Activated naive CD8-positive, alpha-beta T cell (primary cell): Measurements from ENCODE around the gene STK32B.
"Not testable (repeated sequence)": the region's sequence is repeated elsewhere in the genome, so short reads cannot be mapped to it uniquely, and the experiment has no call there.

ENCODE experiments used
- H3K27ac Mint-ChIP-seq: one replicate; pipeline ENCODE4 v1.8.0; 2021; ENCODE audit warnings: mixed read lengths
- H3K27me3 Mint-ChIP-seq: one replicate; pipeline ENCODE4 v1.8.0; 2021; ENCODE audit warnings: mixed read lengths
- H3K36me3 Mint-ChIP-seq: one replicate; pipeline ENCODE4 v1.8.0; 2021; ENCODE audit warnings: mixed read lengths
- H3K4me1 Mint-ChIP-seq: one replicate; pipeline ENCODE4 v1.8.0; 2021; ENCODE audit warnings: low read depth, mixed read lengths
- H3K4me3 Mint-ChIP-seq: one replicate; pipeline ENCODE4 v1.8.0; 2021; ENCODE audit warnings: mild to moderate bottlenecking, mixed read lengths
- H3K9me3 Mint-ChIP-seq: one replicate; pipeline ENCODE4 v1.8.0; 2021; ENCODE audit warnings: low read depth, mixed read lengths

STK32B gene

DNA sequence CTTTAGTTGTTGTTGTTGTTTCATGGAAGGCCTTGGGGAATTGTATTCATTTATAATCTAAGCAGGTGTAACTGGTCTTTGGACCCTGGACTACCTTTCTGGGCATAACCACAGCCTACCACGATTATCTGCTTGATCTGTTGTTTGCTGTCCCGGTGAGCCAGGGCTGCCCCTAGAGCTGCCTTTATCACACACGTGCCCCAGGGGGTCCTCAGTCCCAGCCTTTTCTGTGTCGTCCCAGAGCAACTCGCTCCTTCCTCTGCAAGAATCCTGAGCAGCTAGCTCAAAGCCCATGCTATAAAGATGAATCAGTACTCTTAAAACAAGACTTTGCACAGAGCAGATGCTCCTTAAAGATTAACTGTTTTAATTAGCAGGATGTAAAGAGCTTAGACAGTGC, 383.9 kb downstream of the STK32B start:
- H3K9me3 Mint-ChIP-seq: peaks cover 3% of the 10 kb centered on the region
- H3K36me3 Mint-ChIP-seq: no peaks in the 10 kb centered on the region
- no peaks in the 10 kb centered on the region for H3K4me1 Mint-ChIP-seq
- no peak overlapping the region for H3K4me3 Mint-ChIP-seq
- peaks cover 2% of the 10 kb centered on the region for H3K27me3 Mint-ChIP-seq
- H3K27ac Mint-ChIP-seq: no peak overlapping the region

DNA sequence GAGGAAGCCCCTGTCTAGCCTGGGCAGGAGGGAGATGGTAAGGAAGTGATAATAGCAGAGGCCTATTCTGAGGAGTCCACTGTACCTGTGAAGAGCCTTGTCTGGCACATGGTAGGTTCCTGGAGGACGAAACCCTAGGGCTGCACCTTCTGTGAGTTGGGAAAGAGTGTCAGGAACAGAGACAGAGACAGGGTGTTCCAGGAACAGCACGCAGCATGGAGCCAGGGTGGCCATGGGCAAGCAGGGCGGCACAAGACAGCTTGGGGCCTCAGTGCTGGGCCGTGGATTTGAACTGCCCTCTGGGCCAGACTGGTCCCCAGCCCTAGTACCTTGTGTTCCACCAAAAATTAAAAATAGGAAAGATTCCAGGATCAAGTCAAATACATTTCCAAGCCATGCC, 384.5 kb downstream of the STK32B start:
- Mint-ChIP-seq H3K4me1 (no peaks in the 10 kb centered on the region), H3K4me3 (no peak overlapping the region)

DNA sequence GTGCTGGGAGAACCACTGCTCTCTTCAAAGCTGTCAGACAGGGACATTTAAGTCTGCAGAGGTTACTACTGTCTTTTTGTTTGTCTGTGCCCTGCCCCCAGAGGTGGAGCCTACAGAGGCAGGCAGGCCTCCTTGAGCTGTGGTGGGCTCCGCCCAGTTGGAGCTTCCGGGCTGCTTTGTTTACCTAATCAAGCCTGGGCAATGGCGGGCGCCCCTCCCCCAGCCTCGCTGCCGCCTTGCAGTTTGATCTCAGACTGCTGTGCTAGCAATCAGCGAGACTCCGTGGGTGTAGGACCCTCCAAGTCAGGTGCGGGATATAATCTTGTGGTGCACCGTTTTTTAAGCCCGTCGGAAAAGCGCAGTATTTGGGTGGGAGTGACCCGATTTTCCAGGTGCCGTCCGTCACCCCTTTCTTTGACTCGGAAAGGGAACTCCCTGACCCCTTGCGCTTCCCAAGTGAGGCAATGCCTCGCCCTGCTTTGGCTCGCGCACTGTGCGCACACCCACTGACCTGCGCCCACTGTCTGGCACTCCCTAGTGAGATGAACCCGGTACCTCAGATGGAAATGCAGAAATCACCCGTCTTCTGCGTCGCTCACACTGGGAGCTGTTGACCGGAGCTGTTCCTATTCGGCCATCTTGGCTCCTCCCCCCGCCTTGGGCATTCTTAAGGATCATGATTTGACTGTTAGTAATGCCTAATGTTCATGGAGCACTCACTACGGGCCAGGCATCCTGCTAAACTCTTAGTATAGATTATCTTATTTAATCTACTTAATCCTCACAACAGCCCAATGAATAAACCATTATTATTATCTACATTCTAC, 392.9 kb downstream of the STK32B start:
- not testable (repeated sequence) for H3K27ac Mint-ChIP-seq, H3K36me3 Mint-ChIP-seq, H3K4me3 Mint-ChIP-seq, H3K4me1 Mint-ChIP-seq, H3K27me3 Mint-ChIP-seq, H3K9me3 Mint-ChIP-seq

More for the DNA sequence above, 384.5 kb downstream of the STK32B start:
- Mint-ChIP-seq H3K27ac (no peak overlapping the region), H3K9me3 (no peaks in the 10 kb centered on the region), H3K27me3 (peaks cover 2% of the 10 kb centered on the region), H3K36me3 (no peaks in the 10 kb centered on the region)

DNA sequence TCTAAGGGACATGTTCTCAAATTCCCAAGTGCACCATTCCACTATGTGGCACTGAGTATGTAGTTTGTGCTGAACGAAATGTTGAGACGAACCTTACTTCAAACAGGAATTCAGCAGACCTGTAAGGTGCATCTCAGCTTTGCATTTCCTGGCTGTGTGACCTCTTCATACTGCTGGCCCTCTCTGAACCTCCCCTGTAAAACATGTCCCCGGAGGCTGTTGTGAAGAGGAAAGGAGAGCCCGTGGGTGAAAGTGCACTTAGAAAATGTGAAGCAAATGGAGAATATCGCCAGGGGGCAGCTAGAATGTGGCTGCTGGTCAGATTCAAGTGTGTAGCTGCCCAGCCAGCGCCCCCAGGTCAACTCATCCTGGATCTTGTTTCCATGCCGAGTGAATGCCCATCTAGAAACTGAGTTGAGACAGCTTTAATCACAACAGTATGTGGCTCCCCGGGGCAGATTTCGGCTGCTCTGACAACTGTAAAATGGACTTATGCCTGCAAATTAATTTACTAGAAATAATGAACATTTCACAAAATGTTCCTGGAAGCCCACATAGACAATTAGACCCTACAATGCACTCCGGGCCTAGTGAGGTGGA, 393.7 kb downstream of the STK32B start:
- no peaks in the 10 kb centered on the region for H3K4me1 Mint-ChIP-seq
- H3K27ac Mint-ChIP-seq: no peak overlapping the region
- H3K9me3 Mint-ChIP-seq: no peaks in the 10 kb centered on the region
- no peaks in the 10 kb centered on the region for H3K27me3 Mint-ChIP-seq
- H3K4me3 Mint-ChIP-seq: no peak overlapping the region
- H3K36me3 Mint-ChIP-seq: no peaks in the 10 kb centered on the region

DNA sequence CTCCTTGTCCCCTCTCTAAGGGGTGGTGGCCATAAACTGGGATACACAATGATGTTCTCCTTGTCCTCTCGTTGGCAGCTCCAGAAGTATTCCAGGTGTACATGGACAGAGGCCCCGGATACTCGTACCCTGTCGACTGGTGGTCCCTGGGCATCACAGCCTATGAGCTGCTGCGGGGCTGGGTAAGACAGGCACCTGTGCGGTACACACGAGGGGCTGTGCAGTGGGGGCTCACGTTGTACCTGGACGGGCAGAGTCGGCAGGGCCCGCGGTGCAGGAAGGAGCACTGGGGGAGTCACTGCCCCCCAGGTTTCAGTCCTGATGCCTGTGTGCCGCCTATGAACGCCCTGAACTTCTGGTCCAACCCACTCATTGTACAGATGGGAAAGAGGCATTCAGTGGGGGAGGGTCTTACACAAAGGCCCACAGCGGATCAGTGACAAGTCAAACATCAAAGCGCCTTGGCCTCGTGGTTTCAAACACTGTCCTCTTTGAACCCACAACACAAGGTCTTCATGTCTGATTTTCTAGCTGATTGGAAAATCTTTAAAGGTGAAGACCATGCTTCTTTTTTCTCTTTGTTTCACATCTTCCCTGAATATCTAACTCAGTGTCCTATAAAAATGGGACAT, 395.4 kb downstream of the STK32B start:
- H3K27ac Mint-ChIP-seq: no peak overlapping the region
- no peaks in the 10 kb centered on the region for H3K36me3 Mint-ChIP-seq
- H3K4me3 Mint-ChIP-seq: no peak overlapping the region
- no peaks in the 10 kb centered on the region for H3K27me3 Mint-ChIP-seq
- no peaks in the 10 kb centered on the region for H3K4me1 Mint-ChIP-seq
- no peaks in the 10 kb centered on the region for H3K9me3 Mint-ChIP-seq

DNA sequence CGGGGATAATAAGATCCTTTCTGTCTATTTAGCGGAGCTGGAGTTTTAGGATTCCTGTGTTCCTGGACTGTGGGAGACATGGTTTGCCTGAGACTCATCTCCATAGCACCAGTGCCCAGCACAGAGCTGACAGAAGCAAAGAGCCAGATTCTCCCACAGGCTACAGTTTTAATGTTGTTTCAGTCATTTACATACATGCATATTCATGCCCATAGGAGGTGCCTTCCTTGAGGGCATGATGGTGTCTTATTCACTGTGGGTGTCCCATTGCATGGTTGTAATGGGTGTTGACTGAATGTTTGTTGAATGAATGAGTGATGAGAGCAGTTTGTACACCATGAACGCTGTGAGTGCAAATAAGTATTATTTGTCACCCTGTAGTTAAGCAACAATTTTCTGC, 396.5 kb downstream of the STK32B start:
- Mint-ChIP-seq H3K9me3 (no peaks in the 10 kb centered on the region), H3K4me3 (no peak overlapping the region), H3K36me3 (no peaks in the 10 kb centered on the region), H3K27me3 (no peaks in the 10 kb centered on the region), H3K27ac (no peak overlapping the region), H3K4me1 (no peaks in the 10 kb centered on the region)

DNA sequence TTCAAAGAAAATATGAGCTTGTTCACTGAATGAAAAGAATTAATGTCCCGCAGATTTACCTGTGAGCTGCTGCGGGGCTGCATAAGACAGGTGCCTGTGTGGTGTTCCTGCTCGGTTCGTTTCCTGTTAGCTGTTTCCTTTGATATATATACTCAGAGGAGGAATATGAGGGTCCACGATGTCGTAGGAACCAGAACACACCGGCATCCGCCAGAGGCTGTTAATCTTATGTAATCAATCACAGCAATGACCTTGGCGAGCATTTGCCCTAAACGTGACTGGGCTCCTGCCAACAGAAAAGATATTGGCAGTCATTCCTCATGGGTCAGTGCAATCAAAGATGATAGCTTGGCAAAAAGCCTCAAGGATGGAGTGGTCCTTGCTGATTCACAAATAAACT, 396.9 kb downstream of the STK32B start:
- Mint-ChIP-seq H3K27me3 (no peaks in the 10 kb centered on the region), H3K36me3 (no peaks in the 10 kb centered on the region), H3K4me1 (no peaks in the 10 kb centered on the region), H3K27ac (no peak overlapping the region), H3K4me3 (no peak overlapping the region), H3K9me3 (no peaks in the 10 kb centered on the region)

DNA sequence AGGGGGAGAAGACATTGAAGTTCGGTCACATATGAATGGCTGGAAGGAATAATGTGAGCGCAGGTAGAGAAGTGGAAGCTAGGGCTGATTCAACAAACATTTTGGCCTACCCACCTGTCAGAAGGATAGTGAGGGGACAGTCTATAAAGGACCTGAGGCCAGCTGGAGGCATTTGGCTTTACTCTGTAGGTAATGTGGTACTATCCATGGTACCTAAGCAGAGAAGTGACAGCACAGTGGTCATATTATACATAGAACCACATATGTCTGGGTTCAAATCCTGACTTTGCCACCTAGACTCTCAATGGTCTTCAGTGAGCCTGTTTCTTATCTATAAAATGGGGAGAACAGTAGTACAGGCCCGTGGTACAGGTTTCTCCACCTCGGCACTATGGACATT, 400.0 kb downstream of the STK32B start:
- Mint-ChIP-seq H3K4me3 (no peak overlapping the region), H3K9me3 (no peaks in the 10 kb centered on the region), H3K27me3 (no peaks in the 10 kb centered on the region), H3K27ac (no peak overlapping the region), H3K4me1 (no peaks in the 10 kb centered on the region), H3K36me3 (no peaks in the 10 kb centered on the region)

DNA sequence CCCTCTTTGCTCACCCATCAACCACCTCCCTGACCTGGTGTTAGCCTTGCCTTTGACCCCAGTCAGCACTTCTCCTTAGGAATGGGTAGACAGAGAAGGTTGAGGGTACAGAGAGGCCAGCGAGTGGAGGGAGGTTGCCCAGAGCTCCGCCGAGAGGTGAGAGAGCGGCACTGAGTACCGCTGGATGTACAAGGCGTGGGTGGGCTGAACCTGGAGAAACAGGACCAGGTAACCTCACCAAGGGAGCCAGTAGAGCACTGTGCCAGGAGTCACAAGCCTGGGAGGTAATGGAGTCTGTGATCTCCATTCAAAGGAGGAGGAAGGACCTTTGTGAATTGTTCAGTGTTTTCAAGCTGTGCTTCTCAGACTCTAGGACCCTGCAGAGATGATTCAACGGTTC, 400.9 kb downstream of the STK32B start:
- Mint-ChIP-seq H3K4me3 (no peak overlapping the region), H3K4me1 (no peaks in the 10 kb centered on the region), H3K9me3 (no peaks in the 10 kb centered on the region), H3K36me3 (no peaks in the 10 kb centered on the region), H3K27ac (no peak overlapping the region), H3K27me3 (no peaks in the 10 kb centered on the region)

DNA sequence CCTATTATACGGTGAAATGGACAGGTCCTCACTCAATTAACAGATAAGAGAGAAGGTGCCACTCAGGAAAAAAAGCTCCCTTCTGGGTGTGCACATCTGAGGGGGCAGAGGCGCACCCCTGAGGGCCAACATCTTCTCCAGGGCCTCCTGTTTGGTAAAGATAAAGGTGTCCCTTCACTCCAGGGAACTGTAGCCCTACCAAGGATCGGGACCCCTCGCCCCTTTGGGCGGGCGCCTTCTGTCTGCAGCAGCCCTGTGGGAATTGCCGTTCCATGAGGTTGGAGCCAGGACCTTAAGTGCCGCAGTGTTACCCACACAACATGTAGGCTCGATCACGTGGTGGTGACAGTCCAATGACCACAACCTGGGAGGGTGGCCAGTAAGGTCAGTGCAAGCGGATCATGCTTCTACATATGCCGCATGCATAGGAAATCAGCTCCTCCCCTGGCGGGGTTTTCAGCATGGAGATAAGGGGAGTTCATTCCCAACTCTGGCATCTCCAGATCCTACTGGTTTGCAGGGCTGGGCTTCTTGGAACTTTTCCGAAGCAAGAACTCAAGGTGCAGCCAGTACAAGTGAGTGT, 403.8 kb downstream of the STK32B start:
- Mint-ChIP-seq H3K27ac (no peak overlapping the region), H3K4me3 (no peak overlapping the region), H3K4me1 (no peaks in the 10 kb centered on the region), H3K27me3 (no peaks in the 10 kb centered on the region), H3K9me3 (no peaks in the 10 kb centered on the region), H3K36me3 (no peaks in the 10 kb centered on the region)

DNA sequence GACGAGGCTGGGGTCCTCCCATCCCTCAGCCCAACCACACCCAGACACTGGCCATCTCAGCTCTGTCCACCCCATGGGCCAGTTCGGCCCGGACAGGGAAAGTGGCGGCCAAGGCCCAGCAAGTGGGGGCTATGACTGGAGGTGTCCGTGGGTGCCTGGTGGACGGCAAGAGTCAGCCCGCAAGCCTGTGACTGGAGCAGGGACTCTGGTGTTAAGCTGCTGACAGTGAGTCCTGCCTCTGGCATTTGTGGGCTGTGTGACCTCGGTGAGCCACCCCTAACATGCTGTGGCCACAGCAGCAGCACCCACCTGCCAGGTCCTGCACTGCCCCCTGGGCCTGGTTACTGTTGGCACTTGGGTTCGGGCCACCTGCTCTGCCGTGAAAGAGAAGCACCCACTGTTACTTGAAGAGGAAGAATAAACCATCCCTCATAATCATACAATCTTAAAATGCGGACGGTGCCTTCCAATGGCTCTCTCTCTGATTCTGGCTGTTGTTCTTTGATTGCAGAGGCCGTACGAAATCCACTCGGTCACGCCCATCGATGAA, 405.1 kb downstream of the STK32B start:
- Mint-ChIP-seq H3K27ac (no peak overlapping the region), H3K4me3 (no peak overlapping the region), H3K9me3 (no peaks in the 10 kb centered on the region), H3K4me1 (no peaks in the 10 kb centered on the region), H3K36me3 (no peaks in the 10 kb centered on the region), H3K27me3 (no peaks in the 10 kb centered on the region)

DNA sequence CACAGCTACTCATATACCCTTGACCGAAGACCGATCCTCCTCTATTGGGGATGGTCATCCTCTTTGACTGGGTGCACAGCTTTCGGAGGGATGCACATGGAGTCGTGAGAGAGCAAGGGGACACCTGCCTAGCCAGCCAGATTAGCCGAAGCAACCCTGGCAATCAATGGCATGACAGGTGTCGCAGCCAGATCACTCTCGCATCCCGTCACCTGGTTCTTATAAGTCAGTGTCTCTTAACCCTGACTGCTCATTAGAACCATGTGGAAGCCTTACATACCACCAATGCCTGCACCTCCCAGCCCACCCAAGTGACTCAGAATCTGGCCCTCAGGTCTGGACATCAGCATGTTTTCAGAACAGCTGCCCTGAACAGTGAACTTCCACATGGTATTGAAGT, 407.4 kb downstream of the STK32B start:
- Mint-ChIP-seq H3K4me3 (no peak overlapping the region), H3K4me1 (no peaks in the 10 kb centered on the region), H3K27ac (no peak overlapping the region), H3K9me3 (no peaks in the 10 kb centered on the region), H3K36me3 (no peaks in the 10 kb centered on the region), H3K27me3 (no peaks in the 10 kb centered on the region)

DNA sequence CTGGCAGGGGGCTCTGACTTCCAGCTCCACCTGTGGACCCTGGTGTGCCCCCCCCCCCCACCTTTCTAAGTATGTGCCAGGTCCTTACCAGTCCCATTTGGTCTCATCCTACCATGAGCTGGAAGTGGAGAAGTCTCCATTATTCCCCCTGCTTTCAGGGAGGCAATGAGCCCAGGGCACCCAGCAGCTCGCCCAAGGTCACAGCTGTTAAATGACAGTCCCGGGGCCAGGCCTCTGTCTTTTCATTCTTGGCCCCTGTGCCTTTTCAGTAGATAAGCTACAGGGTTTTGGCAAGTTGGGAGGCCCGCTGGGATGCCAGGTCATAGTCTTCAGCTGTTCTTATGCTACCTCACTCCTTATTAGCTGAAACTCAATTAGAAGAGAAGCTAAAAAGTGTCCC, 408.0 kb downstream of the STK32B start:
- Mint-ChIP-seq H3K27me3 (no peaks in the 10 kb centered on the region), H3K27ac (no peak overlapping the region), H3K4me3 (no peak overlapping the region), H3K9me3 (no peaks in the 10 kb centered on the region), H3K36me3 (no peaks in the 10 kb centered on the region), H3K4me1 (no peaks in the 10 kb centered on the region)

DNA sequence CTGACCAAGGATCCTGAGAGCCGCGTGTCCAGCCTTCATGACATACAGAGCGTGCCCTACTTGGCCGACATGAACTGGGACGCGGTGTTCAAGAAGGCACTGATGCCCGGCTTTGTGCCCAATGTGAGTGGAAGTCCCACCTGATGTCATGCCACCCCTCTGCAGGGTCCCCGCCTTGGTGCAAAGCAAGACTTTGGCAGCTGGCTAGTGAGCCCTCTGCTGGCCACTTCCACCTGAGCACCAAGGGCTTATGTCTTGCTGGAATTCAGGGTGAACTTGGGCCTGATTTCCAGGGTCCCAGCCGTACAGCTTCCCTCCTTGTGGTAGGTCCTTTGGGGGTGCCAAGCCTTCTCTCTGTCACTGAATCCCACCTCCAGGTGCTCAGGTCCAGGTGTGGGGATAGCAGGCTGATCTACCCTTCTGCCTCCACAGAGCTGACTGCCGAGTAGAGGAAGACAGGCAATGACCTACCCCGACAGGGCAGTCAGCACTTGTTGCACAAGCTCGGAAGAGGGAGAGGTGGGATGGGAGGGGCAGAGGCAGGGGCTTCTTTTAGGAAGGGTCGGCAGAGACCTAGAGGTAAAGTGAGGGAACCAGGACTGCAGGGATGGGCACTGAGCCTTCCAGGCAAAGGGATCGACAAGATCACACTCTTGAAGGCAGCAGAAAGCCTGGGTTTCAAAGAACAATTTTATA, 409.0 kb downstream of the STK32B start:
- no peak overlapping the region for H3K27ac Mint-ChIP-seq
- no peaks in the 10 kb centered on the region for H3K4me1 Mint-ChIP-seq
- no peaks in the 10 kb centered on the region for H3K27me3 Mint-ChIP-seq
- H3K36me3 Mint-ChIP-seq: no peaks in the 10 kb centered on the region
- no peak overlapping the region for H3K4me3 Mint-ChIP-seq
- H3K9me3 Mint-ChIP-seq: no peaks in the 10 kb centered on the region

DNA sequence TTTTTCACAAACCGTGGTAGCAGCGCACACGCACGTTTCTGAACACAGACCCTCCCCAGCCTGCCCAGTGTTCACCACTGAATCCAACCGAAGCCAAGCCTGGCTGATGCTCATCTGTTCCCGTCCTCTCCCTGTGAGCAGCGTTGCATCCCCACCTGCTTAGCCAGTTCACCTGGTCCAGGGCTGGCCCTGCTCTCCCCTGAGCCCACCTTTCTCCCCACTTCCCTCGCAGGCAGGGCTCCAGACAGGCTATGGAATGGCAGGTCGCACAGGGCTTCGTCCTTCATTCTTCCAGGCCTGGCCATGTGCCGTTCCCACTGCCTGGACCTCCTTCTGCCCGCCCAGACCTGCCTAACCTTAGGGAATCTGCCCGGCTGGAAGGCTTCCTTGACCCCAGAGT, 410.2 kb downstream of the STK32B start:
- Mint-ChIP-seq H3K4me3 (no peak overlapping the region), H3K27ac (no peak overlapping the region), H3K9me3 (no peaks in the 10 kb centered on the region), H3K4me1 (no peaks in the 10 kb centered on the region), H3K27me3 (no peaks in the 10 kb centered on the region), H3K36me3 (no peaks in the 10 kb centered on the region)
